ENCODE data around the gene TMEM62. TPM values are rescaled to one million over a fixed set of nuclear protein-coding genes. Genes with fewer than 3 reads are reported as not detected.

TMEM62 gene
- total and polyA plus RNA-seq, 9 of the 15 experiments (the other 6 are each of a cell fraction or from before 2014, with no cell fraction given), result 4.4 to 16.6 (median 11.1) TPM

GRCh38 chr15:43220991-43221403 lies 87.6 kb downstream of the TMEM62 start, which contains the start of gene EPB42 (continued):
- no peak for TF ChIP-seq REST (IDR thresholded peaks at IDR 0.05; ENCODE audit: borderline replicate concordance)
- no peak for TF ChIP-seq REST (CRISPR knock-in tag; IDR thresholded peaks at IDR 0.05; ENCODE audit: low read depth)
- no peak for TF ChIP-seq SMC3 (conservative IDR thresholded peaks at IDR 0.05; ENCODE audit: insufficient read depth, low read depth, low read length)
- peak; percentile 67 for TF ChIP-seq ZKSCAN8 (CRISPR knock-in tag; IDR thresholded peaks at IDR 0.05)
- TF ChIP-seq ZBTB17 (CRISPR knock-in tag; IDR thresholded peaks at IDR 0.05), result no peak
- TF ChIP-seq NCOA6 (IDR thresholded peaks at IDR 0.05), result no peak
- no peak for TF ChIP-seq BRD9 (IDR thresholded peaks at IDR 0.05; ENCODE audit: low read depth, partially characterized antibody)
- TF ChIP-seq, protein P1, sequence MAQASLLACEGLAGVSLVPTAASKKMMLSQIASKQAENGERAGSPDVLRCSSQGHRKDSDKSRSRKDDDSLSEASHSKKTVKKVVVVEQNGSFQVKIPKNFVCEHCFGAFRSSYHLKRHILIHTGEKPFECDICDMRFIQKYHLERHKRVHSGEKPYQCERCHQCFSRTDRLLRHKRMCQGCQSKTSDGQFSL (CRISPR knock-in tag; IDR thresholded peaks at IDR 0.05), result no peak
- TF ChIP-seq, protein P1 (tag; IDR thresholded peaks at IDR 0.05), result 0 out of 4 replicates have a peak, but pooled peaks of 1 of the 2 experiments have one; percentile 33
- TF ChIP-seq ZNF609 (CRISPR knock-in tag; IDR thresholded peaks at IDR 0.05; ENCODE audit: borderline replicate concordance), result no peak
- TF ChIP-seq BDP1 (IDR thresholded peaks at IDR 0.05; ENCODE audit: insufficient read depth, insufficient read length), result no peak
- TF ChIP-seq, protein P2, sequence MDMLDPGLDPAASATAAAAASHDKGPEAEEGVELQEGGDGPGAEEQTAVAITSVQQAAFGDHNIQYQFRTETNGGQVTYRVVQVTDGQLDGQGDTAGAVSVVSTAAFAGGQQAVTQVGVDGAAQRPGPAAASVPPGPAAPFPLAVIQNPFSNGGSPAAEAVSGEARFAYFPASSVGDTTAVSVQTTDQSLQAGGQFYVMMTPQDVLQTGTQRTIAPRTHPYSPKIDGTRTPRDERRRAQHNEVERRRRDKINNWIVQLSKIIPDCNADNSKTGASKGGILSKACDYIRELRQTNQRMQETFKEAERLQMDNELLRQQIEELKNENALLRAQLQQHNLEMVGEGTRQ (CRISPR knock-in tag; IDR thresholded peaks at IDR 0.05), result peak; percentile 29; the same call in 1 of the 2 replicates
- no peak for TF ChIP-seq HNRNPK (IDR thresholded peaks at IDR 0.05; ENCODE audit: low read depth, low read length, poor library complexity, severe bottlenecking)
- TF ChIP-seq EHMT2 (IDR thresholded peaks at IDR 0.05), result no peak
- TF ChIP-seq GATA2 (CRISPR knock-in tag; IDR thresholded peaks at IDR 0.05), result peak; percentile 93

Measured in K562 (cell line).